ENCODE data around the gene PRDM15.

- no peak for TF ChIP-seq CTCF (conservative IDR thresholded peaks at IDR 0.05 in 1 of 2, IDR thresholded peaks at IDR 0.05 in 1 of 2; ENCODE audit: extremely low read depth in 1 of 2, insufficient read depth in 1 of 2, low read depth in 1 of 2, low read length in 2 of 2)
- TF ChIP-seq EZH2 (IDR thresholded peaks at IDR 0.05; ENCODE audit: borderline replicate concordance, low read length): no peak
Measured at GRCh38 chr21:41808846-41809245, 70.3 kb downstream of the PRDM15 start.

All from mammary epithelial cell (primary cell).